SK-N-SH treated with all-trans-retinoic acid at 6 μM for 48 hours (cell line): Measurements from ENCODE around the gene LAMB1.

ENCODE experiments used
- ATAC-seq: fragments of 200-7000 bp; cut with Tn5 transposase; 3 replicates; pipeline ENCODE4 v1.9.1; 2020; ENCODE audit warnings: mild to moderate bottlenecking, moderate library complexity
- ARNTL ChIP-seq: fragments of 450-650 bp; formaldehyde crosslinking; IDR thresholded peaks from 2 replicates; pipeline ENCODE4 v1.5.0; 2020; ENCODE audit warnings: low read depth, mild to moderate bottlenecking, moderate library complexity, borderline replicate concordance
- BACH2 ChIP-seq: fragments of 250-450 bp; sonication (Bioruptor Pico); IDR thresholded peaks from 2 replicates; pipeline ENCODE4 v1.9.0; 2021; ENCODE audit warnings: mild to moderate bottlenecking, borderline replicate concordance
- CSDC2 ChIP-seq: fragments of 250-450 bp; sonication (Bioruptor Pico); IDR thresholded peaks from 2 replicates; pipeline ENCODE4 v1.5.0; 2020; ENCODE audit warnings: mild to moderate bottlenecking, moderate library complexity
- CSRNP3 ChIP-seq: fragments of 250-450 bp; sonication (Bioruptor Pico); IDR thresholded peaks from 2 replicates; pipeline ENCODE4 v1.5.1; 2021; ENCODE audit warnings: mild to moderate bottlenecking, moderate library complexity
- ESRRG ChIP-seq: fragments of 250-450 bp; sonication (Bioruptor Pico); IDR thresholded peaks from 2 replicates; pipeline ENCODE4 v1.6.1; 2021; ENCODE audit warnings: mild to moderate bottlenecking
- GLIS3 ChIP-seq: fragments of 250-450 bp; sonication (Bioruptor Pico); IDR thresholded peaks from 2 replicates; pipeline ENCODE4 v1.5.0; 2020; ENCODE audit warnings: mild to moderate bottlenecking, moderate library complexity
- ISL1 ChIP-seq: fragments of 250-450 bp; sonication (Bioruptor Pico); IDR thresholded peaks from 2 replicates; pipeline ENCODE4 v2.1.2; 2022; ENCODE audit warnings: mild to moderate bottlenecking, moderate library complexity
- OSR1 ChIP-seq: fragments of 250-450 bp; sonication (Bioruptor Pico); IDR thresholded peaks from 2 replicates; pipeline ENCODE4 v1.8.0; 2022; ENCODE audit warnings: moderate library complexity, mild to moderate bottlenecking, inconsistent platforms
- POU6F1 ChIP-seq: fragments of 250-450 bp; sonication (Bioruptor Pico); IDR thresholded peaks from 2 replicates; pipeline ENCODE4 v1.8.0; 2021; ENCODE audit warnings: low read depth, mild to moderate bottlenecking, moderate library complexity, borderline replicate concordance
- PPARA ChIP-seq: fragments of 250-450 bp; sonication (Bioruptor Pico); IDR thresholded peaks from 2 replicates; pipeline ENCODE4 v1.5.0; 2020; ENCODE audit warnings: mild to moderate bottlenecking, borderline replicate concordance
- RARB ChIP-seq: fragments of 250-450 bp; sonication (Bioruptor Pico); IDR thresholded peaks from 2 replicates; pipeline ENCODE4 v1.8.0; 2021; ENCODE audit warnings: mild to moderate bottlenecking, moderate library complexity
- SNAI2 ChIP-seq: fragments of 250-450 bp; sonication (Bioruptor Pico); IDR thresholded peaks from 2 replicates; pipeline ENCODE4 v1.5.0; 2020; ENCODE audit warnings: mild to moderate bottlenecking, moderate library complexity
- TCF4 ChIP-seq: fragments of 250-450 bp; sonication (Bioruptor Pico); IDR thresholded peaks from 2 replicates; pipeline ENCODE4 v1.8.0; 2021; ENCODE audit warnings: mild to moderate bottlenecking, moderate library complexity, borderline replicate concordance
- TOX ChIP-seq: fragments of 250-450 bp; sonication (Bioruptor Pico); IDR thresholded peaks from 2 replicates; pipeline ENCODE4 v1.8.0; 2021; ENCODE audit warnings: mild to moderate bottlenecking, moderate library complexity, borderline replicate concordance
- TSHZ2 ChIP-seq: fragments of 250-450 bp; sonication (Bioruptor Pico); IDR thresholded peaks from 2 replicates; pipeline ENCODE4 v1.5.0; 2020; ENCODE audit warnings: mild to moderate bottlenecking, moderate library complexity
- ZC3H10 ChIP-seq: fragments of 250-450 bp; sonication (Bioruptor Pico); IDR thresholded peaks from 2 replicates; pipeline ENCODE4 v1.5.1; 2021; ENCODE audit warnings: mild to moderate bottlenecking, moderate library complexity
- ZFP3 ChIP-seq: fragments of 250-450 bp; sonication (Bioruptor Pico); IDR thresholded peaks from 2 replicates; pipeline ENCODE4 v1.5.0; 2020; ENCODE audit warnings: mild to moderate bottlenecking, moderate library complexity
- ZFP30 ChIP-seq: fragments of 450-650 bp; formaldehyde crosslinking; IDR thresholded peaks from 2 replicates; pipeline ENCODE4 v1.5.0; 2022; ENCODE audit warnings: mild to moderate bottlenecking, moderate library complexity
- ZNF70 ChIP-seq: fragments of 450-650 bp; formaldehyde crosslinking; IDR thresholded peaks from 2 replicates; pipeline ENCODE4 v1.5.0; 2020; ENCODE audit warnings: mild to moderate bottlenecking, moderate library complexity
- ZNF8 ChIP-seq: fragments of 450-650 bp; formaldehyde crosslinking; IDR thresholded peaks from 2 replicates; pipeline ENCODE4 v1.5.0; 2020; ENCODE audit warnings: mild to moderate bottlenecking, moderate library complexity
- TF ChIP-seq, protein P1 (sequence below): fragments of 250-450 bp; sonication (Bioruptor Pico); IDR thresholded peaks from 2 replicates; pipeline ENCODE4 v1.8.0; 2020; ENCODE audit warnings: mild to moderate bottlenecking, moderate library complexity, borderline replicate concordance

Gene LAMB1

GRCh38 chr7:107943018-107943417 is 59.9 kb downstream of the LAMB1 start:
- TF ChIP-seq ISL1 (CRISPR knock-in tag) (no peak), ZNF8 (CRISPR knock-in tag) (no peak), RARB (CRISPR knock-in tag) (no peak), ARNTL (CRISPR knock-in tag) (no peak), POU6F1 (CRISPR knock-in tag) (no peak), TCF4 (CRISPR knock-in tag) (no peak), ZNF70 (CRISPR knock-in tag) (no peak), GLIS3 (CRISPR knock-in tag) (no peak), ZFP3 (CRISPR knock-in tag) (no peak), ESRRG (no peak), BACH2 (CRISPR knock-in tag) (no peak), ZC3H10 (CRISPR knock-in tag) (no peak), CSDC2 (CRISPR knock-in tag) (no peak), SNAI2 (CRISPR knock-in tag) (no peak), ZFP30 (no peak), TSHZ2 (CRISPR knock-in tag) (no peak), CSRNP3 (CRISPR knock-in tag) (no peak), OSR1 (CRISPR knock-in tag) (no peak)
- no peak for ATAC-seq

DNA sequence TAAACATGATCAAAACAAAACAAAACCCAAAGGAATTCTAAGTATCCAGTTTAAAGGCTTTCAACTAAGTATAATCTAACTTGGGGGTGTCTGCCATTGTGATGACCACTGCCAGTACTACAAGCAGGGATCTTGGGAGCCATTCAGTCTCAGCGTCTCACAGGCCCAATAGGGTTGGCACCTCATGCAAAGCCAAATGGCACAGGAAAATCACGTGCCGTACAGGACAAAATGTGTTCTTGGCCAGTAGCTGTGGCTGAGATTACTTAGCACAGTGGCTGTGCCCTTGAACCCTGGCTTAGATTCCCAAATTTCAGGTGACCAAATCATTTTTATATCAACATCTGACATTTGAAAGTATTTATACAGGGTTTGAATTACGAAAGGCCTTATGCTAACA is 62.0 kb downstream of the LAMB1 start:
- no peak for ATAC-seq

More for the DNA sequence above, 62.0 kb downstream of the LAMB1 start:
- TF ChIP-seq PPARA (CRISPR knock-in tag): no peak
- no peak for TF ChIP-seq GLIS3 (CRISPR knock-in tag)
- TF ChIP-seq ISL1 (CRISPR knock-in tag): no peak
- no peak for TF ChIP-seq TSHZ2 (CRISPR knock-in tag)
- TF ChIP-seq CSRNP3 (CRISPR knock-in tag): no peak
- TF ChIP-seq BACH2 (CRISPR knock-in tag): no peak
- no peak for TF ChIP-seq ZFP30
- TF ChIP-seq, protein P1, sequence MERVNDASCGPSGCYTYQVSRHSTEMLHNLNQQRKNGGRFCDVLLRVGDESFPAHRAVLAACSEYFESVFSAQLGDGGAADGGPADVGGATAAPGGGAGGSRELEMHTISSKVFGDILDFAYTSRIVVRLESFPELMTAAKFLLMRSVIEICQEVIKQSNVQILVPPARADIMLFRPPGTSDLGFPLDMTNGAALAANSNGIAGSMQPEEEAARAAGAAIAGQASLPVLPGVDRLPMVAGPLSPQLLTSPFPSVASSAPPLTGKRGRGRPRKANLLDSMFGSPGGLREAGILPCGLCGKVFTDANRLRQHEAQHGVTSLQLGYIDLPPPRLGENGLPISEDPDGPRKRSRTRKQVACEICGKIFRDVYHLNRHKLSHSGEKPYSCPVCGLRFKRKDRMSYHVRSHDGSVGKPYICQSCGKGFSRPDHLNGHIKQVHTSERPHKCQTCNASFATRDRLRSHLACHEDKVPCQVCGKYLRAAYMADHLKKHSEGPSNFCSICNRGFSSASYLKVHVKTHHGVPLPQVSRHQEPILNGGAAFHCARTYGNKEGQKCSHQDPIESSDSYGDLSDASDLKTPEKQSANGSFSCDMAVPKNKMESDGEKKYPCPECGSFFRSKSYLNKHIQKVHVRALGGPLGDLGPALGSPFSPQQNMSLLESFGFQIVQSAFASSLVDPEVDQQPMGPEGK (CRISPR knock-in tag): no peak
- TF ChIP-seq ESRRG: no peak
- no peak for TF ChIP-seq ZFP3 (CRISPR knock-in tag)
- TF ChIP-seq ZNF70 (CRISPR knock-in tag): no peak
- no peak for TF ChIP-seq OSR1 (CRISPR knock-in tag)
- no peak for TF ChIP-seq RARB (CRISPR knock-in tag)
- no peak for TF ChIP-seq ZNF8 (CRISPR knock-in tag)
- no peak for TF ChIP-seq ZC3H10 (CRISPR knock-in tag)
- no peak for TF ChIP-seq TCF4 (CRISPR knock-in tag)
- TF ChIP-seq TOX: no peak
- TF ChIP-seq ARNTL (CRISPR knock-in tag): no peak
- TF ChIP-seq, all 23 proteins: peak for 0
